ENCODE data around the gene TMEM145. TPM values are rescaled to one million over a fixed set of nuclear protein-coding genes. Genes with fewer than 3 reads are reported as not detected.

The TMEM145 gene
- total RNA-seq, 1 experiment from 2014 or later, result 0.69 TPM

DNA sequence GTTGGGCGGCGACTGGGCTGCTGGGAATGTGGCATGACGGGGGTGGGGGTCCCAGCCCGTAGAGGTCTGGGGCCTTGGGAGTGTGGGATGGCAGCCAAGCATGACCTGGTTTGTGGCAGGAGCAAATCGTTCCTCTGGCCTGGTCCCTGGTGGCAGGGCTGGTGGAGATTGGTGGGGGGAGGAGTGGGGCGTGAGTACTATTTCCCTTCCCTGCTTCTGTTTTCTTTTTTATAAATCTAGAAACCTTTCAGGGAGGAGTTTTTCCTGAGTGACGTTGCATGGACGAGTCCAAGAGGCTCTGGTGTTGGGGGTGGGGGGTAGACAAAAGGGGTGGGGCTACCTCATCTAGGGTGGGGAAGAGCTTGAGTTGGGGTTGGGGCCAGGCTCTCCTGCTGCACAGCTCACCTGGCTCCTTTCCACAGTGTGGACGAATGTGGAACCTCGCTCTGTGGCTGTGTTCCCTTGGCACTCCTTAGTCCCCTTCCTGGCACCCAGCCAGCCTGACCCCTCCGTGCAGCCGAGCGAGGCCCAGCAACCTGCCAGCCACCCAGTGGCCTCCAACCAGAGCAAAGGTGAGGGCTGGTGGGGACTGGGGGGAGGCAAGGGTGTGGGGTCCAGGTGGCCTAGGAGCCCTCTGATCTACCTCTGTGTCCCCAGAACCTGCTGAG is 26.6 kb upstream of the TMEM145 start:
- H3K4me1 ChIP-seq (ENCODE audit: insufficient read depth, low read length), result no peaks in the 10 kb centered on the region
- H4K20me1 ChIP-seq (ENCODE audit: low read length), result no peaks in the 10 kb centered on the region
- DNase-seq (no peak), ATAC-seq (no peak)
- ChIA-PET POLR2A (ENCODE audit: unreplicated experiment) (no interaction called here), CTCF (no interaction called here)
- no peaks in the 10 kb centered on the region for H3K9me2 ChIP-seq (replicated peaks; ENCODE audit: low read length)
- H3K27me3 ChIP-seq (ENCODE audit: low read length), result no peaks in the 10 kb centered on the region
- H3K79me2 ChIP-seq (ENCODE audit: low read length), result no peaks in the 10 kb centered on the region
- intact Hi-C loops (cut with micrococcal nuclease), result no loop called here
- H3K36me3 ChIP-seq (ENCODE audit: low read depth, low read length), result no peaks in the 10 kb centered on the region
- H2AFZ ChIP-seq (ENCODE audit: low read length), result no peak overlapping the region
- H3K4me2 ChIP-seq (ENCODE audit: low read length), result no peak overlapping the region
- no peaks in the 10 kb centered on the region for H3K9me3 ChIP-seq (ENCODE audit: low read length)
- TF ChIP-seq EZH2phosphoT487 (IDR thresholded peaks at IDR 0.05; ENCODE audit: borderline replicate concordance, low read length) (no peak), EZH2 (IDR thresholded peaks at IDR 0.05; ENCODE audit: low read length, unreplicated experiment) (no peak)
- TF ChIP-seq, protein P1, sequence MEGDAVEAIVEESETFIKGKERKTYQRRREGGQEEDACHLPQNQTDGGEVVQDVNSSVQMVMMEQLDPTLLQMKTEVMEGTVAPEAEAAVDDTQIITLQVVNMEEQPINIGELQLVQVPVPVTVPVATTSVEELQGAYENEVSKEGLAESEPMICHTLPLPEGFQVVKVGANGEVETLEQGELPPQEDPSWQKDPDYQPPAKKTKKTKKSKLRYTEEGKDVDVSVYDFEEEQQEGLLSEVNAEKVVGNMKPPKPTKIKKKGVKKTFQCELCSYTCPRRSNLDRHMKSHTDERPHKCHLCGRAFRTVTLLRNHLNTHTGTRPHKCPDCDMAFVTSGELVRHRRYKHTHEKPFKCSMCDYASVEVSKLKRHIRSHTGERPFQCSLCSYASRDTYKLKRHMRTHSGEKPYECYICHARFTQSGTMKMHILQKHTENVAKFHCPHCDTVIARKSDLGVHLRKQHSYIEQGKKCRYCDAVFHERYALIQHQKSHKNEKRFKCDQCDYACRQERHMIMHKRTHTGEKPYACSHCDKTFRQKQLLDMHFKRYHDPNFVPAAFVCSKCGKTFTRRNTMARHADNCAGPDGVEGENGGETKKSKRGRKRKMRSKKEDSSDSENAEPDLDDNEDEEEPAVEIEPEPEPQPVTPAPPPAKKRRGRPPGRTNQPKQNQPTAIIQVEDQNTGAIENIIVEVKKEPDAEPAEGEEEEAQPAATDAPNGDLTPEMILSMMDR (conservative IDR thresholded peaks at IDR 0.05; ENCODE audit: low read depth, low read length), result no peak
- no peak overlapping the region for H3K9ac ChIP-seq (ENCODE audit: low read length)
- no peaks in the 10 kb centered on the region for H3F3A ChIP-seq (ENCODE audit: low read length, unreplicated experiment)
- no peak overlapping the region for H3K4me3 ChIP-seq (ENCODE audit: low read length)
- no TSS peak for BruUV-seq (replicated peaks)
- H3K27ac ChIP-seq (ENCODE audit: low read length), result no peak overlapping the region

DNA sequence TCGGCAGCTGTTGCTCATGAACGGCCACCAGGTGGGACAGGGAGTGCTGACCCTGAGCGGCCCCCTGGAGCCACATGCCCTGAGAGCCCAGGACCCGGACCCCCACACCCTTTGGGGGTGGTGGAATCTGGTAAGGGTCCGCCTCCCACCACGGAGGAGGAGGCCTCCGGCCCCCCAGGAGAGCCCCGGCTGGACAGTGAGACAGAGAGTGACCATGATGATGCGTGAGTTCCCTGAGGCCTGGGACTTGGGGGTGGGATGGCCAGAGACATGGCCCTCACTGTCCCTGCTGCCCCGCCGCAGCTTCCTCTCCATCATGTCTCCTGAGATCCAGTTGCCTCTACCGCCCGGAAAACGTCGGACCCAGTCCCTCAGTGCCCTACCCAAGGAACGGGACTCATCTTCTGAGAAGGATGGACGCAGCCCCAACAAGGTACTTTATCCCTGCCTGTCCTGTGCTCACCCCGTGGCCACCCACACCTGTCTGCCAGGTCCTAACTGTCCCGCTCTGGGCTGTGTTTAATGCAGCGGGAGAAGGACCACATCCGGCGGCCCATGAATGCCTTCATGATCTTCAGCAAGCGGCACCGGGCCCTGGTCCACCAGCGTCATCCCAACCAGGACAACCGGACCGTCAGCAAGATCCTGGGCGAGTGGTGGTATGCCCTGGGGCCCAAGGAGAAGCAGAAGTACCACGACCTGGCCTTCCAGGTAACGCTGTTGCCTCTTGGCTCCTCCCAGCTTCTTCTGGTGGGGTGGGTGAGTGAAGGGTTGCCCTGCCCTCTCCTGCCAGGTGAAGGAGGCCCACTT is 25.9 kb upstream of the TMEM145 start:
- H3K9ac ChIP-seq (ENCODE audit: low read length), result no peak overlapping the region
- no peaks in the 10 kb centered on the region for H3K36me3 ChIP-seq (ENCODE audit: low read depth, low read length)
- ChIA-PET POLR2A (ENCODE audit: unreplicated experiment) (no interaction called here), CTCF (no interaction called here)
- ATAC-seq (no peak), DNase-seq (no peak)
- no peaks in the 10 kb centered on the region for H3F3A ChIP-seq (ENCODE audit: low read length, unreplicated experiment)
- H3K9me3 ChIP-seq (ENCODE audit: low read length), result no peaks in the 10 kb centered on the region
- H3K4me3 ChIP-seq (ENCODE audit: low read length), result no peak overlapping the region
- BruUV-seq (replicated peaks), result no TSS peak
- H2AFZ ChIP-seq (ENCODE audit: low read length), result no peak overlapping the region
- TF ChIP-seq EZH2 (IDR thresholded peaks at IDR 0.05; ENCODE audit: low read length, unreplicated experiment), result no peak
- TF ChIP-seq, protein P1 (conservative IDR thresholded peaks at IDR 0.05; ENCODE audit: low read depth, low read length), result no peak
- TF ChIP-seq EZH2phosphoT487 (IDR thresholded peaks at IDR 0.05; ENCODE audit: borderline replicate concordance, low read length), result no peak
- H3K4me2 ChIP-seq (ENCODE audit: low read length), result no peak overlapping the region
- no peaks in the 10 kb centered on the region for H3K27me3 ChIP-seq (ENCODE audit: low read length)
- H3K9me2 ChIP-seq (replicated peaks; ENCODE audit: low read length), result no peaks in the 10 kb centered on the region
- no peaks in the 10 kb centered on the region for H3K4me1 ChIP-seq (ENCODE audit: insufficient read depth, low read length)
- no peak overlapping the region for H3K27ac ChIP-seq (ENCODE audit: low read length)
- intact Hi-C loops (cut with micrococcal nuclease), result no loop called here
- no peaks in the 10 kb centered on the region for H3K79me2 ChIP-seq (ENCODE audit: low read length)
- H4K20me1 ChIP-seq (ENCODE audit: low read length), result no peaks in the 10 kb centered on the region

DNA sequence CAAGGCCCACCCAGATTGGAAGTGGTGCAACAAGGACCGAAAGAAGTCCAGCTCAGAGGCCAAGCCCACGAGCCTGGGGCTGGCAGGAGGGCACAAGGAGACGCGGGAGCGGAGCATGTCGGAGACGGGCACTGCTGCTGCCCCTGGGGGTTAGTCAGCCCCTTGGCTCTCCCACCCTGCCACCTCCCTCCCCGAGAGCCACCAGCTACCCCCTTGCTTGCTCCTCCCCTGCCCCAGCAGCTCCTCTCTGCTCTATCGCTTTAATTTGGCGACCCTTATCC is 25.3 kb upstream of the TMEM145 start:
- no peak overlapping the region for H3K4me2 ChIP-seq (ENCODE audit: low read length)
- H2AFZ ChIP-seq (ENCODE audit: low read length), result no peak overlapping the region
- ATAC-seq (no peak), DNase-seq (no peak)
- intact Hi-C loops (cut with micrococcal nuclease), result no loop called here
- H3K27me3 ChIP-seq (ENCODE audit: low read length), result no peaks in the 10 kb centered on the region
- no peaks in the 10 kb centered on the region for H3K79me2 ChIP-seq (ENCODE audit: low read length)
- H3K4me3 ChIP-seq (ENCODE audit: low read length), result no peak overlapping the region
- H3K27ac ChIP-seq (ENCODE audit: low read length), result no peak overlapping the region
- POLR2A ChIA-PET (ENCODE audit: unreplicated experiment), result no interaction called here
- no peaks in the 10 kb centered on the region for H3K9me2 ChIP-seq (replicated peaks; ENCODE audit: low read length)
- CTCF ChIA-PET, result no interaction called here
- no peaks in the 10 kb centered on the region for H4K20me1 ChIP-seq (ENCODE audit: low read length)
- no peak overlapping the region for H3K9ac ChIP-seq (ENCODE audit: low read length)
- no TSS peak for BruUV-seq (replicated peaks)
- no peaks in the 10 kb centered on the region for H3K9me3 ChIP-seq (ENCODE audit: low read length)
- H3K36me3 ChIP-seq (ENCODE audit: low read depth, low read length), result no peaks in the 10 kb centered on the region
- no peaks in the 10 kb centered on the region for H3F3A ChIP-seq (ENCODE audit: low read length, unreplicated experiment)
- TF ChIP-seq, protein P1 (conservative IDR thresholded peaks at IDR 0.05; ENCODE audit: low read depth, low read length), result no peak
- no peak for TF ChIP-seq EZH2 (IDR thresholded peaks at IDR 0.05; ENCODE audit: low read length, unreplicated experiment)
- no peak for TF ChIP-seq EZH2phosphoT487 (IDR thresholded peaks at IDR 0.05; ENCODE audit: borderline replicate concordance, low read length)
- H3K4me1 ChIP-seq (ENCODE audit: insufficient read depth, low read length), result no peaks in the 10 kb centered on the region
